Measurements from ENCODE around the gene OR2AT4.
"Not testable (repeated sequence)": the region's sequence is repeated elsewhere in the genome, so short reads cannot be mapped to it uniquely, and the experiment has no call there.

Gene OR2AT4

GRCh38 chr11:75096456-75097172, at the start of gene OR2AT4:
OR2AT4 (minus strand) TSS chr11:75096876.
- no peak for DNase-seq

DNA sequence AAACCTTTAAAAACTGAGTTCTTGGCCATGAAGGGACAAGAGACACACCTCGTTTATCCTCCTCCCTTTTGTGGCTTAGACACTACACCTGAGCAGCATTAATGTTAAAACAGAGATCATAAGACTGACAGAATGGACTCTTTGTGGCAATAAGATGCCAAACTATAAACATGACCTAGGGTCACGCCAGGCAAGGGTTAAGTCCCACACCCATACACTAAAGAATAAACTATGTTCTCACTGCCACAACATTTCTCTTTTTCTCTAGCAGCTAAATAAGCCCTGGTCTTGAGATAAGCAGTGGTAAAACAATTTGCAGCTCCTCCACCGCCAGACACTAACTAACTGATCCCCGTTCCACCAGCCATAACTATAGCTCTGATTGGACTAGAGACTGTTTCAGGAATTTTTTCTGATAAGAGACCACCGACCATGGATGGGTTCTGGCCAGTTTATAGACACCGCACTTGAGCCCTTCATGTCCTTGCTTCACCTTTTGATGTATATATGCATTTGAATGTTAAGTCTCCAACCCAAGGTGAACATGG, 49.4 kb upstream of the OR2AT4 start:
- no peak for DNase-seq

DNA sequence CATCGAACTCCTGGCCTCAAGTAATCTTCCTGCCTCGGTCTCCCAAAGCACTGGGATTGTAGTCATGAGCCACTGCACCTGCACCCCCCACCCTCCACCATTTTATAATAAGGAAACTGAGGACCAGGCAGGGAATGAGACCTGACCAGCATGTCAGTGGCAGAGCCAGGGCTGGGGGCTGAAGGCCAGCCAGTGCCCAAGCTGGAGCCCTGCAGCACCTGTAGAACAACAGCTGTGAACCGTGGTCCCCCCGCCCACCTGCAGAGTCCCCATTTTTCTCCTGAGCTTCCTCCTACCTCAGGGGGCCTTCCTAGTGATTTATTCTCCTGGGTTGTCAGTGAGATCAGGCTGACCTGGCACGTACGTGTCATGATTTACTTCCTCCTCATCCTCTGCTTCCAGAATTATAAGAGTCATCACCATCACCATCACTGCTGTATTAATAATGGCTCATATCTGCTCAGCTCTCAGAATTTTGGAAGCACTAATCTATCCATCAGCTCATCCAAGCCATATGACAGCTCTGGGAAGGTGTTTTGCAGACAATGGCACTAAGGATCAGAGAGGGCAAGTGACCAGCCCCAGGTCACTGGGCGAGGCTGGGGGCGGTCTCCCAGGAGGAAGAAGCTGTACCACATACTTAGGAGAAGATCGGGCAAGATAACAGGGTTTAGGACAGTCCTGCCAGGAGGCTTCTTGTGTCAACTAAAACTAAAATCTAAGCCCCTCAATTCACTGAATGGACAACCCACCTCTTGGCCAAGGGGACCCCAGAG, 48.7 kb upstream of the OR2AT4 start:
- no peak for DNase-seq

GRCh38 chr11:75144716-75145014, 48.0 kb upstream of the OR2AT4 start:
- no peak for DNase-seq

- DNase-seq, result no peak
Observed at GRCh38 chr11:75143420-75143731, 46.7 kb upstream of the OR2AT4 start.

DNA sequence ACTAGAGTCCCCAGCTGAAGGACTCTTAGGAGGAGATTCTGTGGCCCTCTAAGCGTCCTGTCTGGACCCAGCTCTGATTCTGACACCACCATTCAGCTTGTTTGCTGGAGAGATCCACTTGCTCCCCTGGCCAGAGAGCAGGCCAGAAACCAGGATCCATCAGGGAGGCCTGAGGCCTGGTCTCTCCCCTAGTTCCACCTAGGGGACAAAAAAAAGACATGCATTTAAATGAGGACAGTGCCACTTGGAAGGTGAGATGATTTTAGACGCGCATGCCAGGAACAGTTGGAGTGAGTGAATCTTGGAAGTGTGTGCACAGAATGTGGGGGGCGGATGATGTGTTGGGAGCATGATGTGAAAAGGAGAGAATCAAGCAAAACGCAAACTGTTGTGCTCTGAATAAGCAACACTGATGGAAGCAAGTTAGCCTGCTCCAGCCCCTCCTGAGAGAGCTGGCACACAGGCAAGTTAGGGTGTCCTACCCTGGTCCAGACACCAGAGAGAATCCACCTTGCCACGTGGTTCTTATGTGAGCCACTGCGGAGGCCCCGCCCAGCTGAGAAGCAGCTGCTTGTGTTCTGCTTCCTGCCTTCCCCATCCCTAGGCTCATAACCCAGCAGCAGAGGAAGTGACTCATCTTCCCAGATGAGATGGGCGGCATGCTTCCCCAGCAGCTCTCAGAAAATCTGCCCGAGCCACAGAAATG, 46.2 kb upstream of the OR2AT4 start:
- no peak for DNase-seq

- no peak for DNase-seq
Observed at GRCh38 chr11:75141166-75141565, 44.5 kb upstream of the OR2AT4 start.

DNA sequence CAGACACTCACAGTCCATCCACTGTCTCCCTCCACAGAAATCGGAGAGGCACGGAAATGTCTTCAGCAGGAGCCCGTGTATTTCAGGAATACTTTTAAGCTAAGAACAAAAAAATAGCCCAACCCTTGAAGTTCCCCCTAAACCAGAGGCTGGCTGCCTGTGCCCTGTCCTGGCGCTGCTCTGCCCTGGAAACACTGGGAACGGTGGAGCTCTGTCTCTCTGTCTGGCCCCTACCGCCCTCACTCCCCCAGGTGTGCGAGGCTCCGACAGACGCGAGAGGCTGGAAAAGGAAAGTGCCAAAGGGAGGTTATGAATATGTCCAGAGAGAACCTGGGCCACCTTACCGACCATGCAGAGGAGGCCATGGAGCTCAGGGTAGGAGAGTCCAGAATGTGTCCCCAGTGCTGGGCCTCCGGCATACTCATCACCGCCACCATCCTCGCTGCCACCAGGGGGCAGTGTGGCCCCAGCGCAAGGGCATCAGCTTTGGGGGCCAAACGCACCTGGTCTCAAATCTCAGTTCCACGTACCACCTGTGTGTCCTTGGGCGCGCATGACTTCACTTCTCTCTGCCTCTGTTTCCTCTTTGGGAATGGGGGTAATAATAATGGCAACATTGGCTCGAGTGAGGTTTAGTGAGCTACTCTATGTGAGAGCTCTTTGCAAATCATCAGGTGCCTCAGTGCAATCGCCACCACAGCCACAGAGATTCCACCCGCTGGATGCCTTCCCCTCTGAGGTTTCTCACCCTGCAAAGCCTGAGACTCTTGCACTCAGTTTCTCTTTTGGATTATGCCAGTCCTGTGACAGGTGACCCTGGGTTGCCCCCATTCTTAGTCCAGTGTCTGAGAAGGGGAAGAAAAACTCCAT, 43.8 kb upstream of the OR2AT4 start:
- DNase-seq, result no peak

- no peak for DNase-seq
Observed at GRCh38 chr11:75135651-75136050, 39.0 kb upstream of the OR2AT4 start.

GRCh38 chr11:75135021-75135650, 38.5 kb upstream of the OR2AT4 start:
- no peak for DNase-seq

GRCh38 chr11:75133976-75134375, 37.3 kb upstream of the OR2AT4 start:
- DNase-seq, result no peak

DNA sequence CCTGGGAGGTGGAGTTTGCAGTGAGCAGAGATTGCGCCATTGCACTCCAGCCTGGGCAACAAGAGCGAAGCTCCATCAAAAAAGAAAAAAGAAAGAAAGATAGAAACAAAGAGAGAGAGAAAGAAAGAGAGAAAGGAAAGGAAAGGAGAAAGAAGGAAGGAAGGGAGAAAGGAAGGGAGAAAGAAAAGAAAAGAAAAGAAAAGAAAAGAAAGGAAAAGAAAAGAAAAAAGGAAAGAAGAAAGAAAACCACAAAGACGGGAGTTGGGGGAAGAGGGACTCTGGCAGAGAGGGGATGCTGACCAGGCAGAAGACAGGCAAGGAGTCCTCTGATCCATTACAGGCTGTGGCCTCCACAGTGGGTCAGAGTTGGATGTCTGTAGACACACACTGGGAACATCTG, 35.4 kb upstream of the OR2AT4 start:
- no peak for DNase-seq

GRCh38 chr11:75126564-75126963, 29.9 kb upstream of the OR2AT4 start:
- DNase-seq, result no peak

DNA sequence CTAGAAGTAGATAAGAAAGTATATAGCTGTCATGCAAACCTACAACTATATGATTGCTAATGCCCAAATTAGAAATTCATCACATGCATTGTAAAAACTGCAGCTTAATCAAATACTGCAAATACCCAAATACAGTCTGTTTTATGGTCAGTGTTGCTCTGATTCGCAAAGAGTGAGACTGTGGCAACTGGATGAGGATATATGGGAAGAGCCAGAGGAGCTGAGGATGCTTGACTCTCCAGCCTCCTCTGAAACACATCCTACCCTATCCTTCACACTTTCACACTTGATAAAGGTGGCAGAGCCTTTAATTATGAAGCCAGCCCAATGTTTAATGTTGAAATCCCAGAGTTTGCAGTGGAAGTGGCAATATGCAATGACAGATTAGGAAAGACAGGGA, 21.9 kb upstream of the OR2AT4 start:
- no peak for DNase-seq

GRCh38 chr11:75114465-75114864, 17.8 kb upstream of the OR2AT4 start:
- no peak for DNase-seq

GRCh38 chr11:75113030-75113429, 16.4 kb upstream of the OR2AT4 start:
- no peak for DNase-seq

DNA sequence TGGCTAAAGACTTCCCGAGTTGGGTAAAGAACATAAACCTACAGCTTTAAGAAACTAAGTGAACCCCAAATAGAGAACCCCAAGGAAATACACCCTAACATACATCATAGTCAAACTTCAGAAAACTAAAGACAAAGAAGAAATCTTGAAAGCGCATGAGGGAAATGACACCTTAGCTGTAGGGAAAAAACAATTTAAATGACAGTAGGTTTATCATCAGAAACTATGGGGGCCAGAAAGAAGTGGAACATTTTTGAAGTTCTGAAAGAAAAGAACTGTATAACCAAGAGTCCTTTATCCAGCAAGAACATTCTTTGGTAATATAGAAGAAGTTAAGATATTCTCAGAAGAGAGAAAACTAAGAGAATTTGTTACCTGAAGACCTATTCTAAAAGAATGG, 15.5 kb upstream of the OR2AT4 start:
- no peak for DNase-seq

DNA sequence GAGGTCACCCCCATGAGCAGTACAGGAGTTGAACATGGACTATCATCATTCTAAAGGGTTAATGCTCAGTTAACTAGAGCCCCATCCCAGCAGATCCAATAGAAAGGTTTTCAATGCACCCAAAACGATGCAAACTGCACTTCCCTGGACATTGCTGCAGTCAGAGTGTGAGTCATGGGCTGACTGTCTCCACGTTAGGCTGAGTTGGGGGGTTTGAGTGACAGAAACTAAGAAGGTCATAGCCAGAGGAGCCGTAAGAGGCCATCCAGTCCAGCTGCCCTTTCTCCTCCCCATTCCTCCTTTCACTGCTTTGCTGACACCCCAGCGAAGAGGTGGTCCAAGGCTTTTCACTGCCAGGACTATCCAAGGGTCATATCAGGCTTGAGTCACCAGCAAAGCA, 10.5 kb upstream of the OR2AT4 start:
- no peak for DNase-seq

GRCh38 chr11:75105967-75106681, 9.4 kb upstream of the OR2AT4 start:
- not testable (repeated sequence) for DNase-seq

DNA sequence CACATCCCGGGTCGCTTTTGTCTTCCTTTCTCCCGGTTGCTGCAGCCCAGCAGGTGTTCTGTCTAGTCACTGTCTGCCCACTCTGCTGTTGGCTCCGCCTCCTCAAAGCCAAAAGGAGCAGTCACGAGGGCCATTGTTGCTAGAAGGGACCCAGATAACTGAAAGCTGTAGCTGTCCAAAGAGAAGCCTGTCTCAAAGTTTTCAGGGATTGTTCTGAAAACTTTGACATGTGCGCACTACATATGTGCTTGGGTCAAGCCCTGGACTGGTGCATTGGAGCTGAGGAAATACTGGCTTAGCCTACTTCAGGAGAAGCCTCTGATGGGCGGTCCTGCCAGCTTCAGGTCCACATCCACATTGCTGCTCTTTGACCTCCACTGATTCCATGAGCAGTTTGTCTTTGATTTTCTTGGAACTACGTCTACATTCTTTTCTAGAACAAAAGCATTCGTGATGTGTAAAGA, 8.8 kb upstream of the OR2AT4 start:
- no peak for DNase-seq

- no peak for DNase-seq
Observed at GRCh38 chr11:75103380-75104026, 6.8 kb upstream of the OR2AT4 start.

Data from NCI-H2081 treated with DMSO at 0.1 percent for 48 hours (cell line).